Neural cell (in vitro differentiated cells): ENCODE measurements around the gene HSP90AA1. TPM values are rescaled to one million over a fixed set of nuclear protein-coding genes. Genes with fewer than 3 reads are reported as not detected.
A peak's percentile ranks its signal among the peaks of the same experiment; 100 is the strongest.

Experiments used
- H2AFZ ChIP-seq: fragments of 200-600, 300-800 bp; sonication (generic), shearing (Covaris generic); 2 replicates; pipeline ENCODE4 v1.6.0; 2014; ENCODE audit warnings: low read depth, mild to moderate bottlenecking, antibody characterized with exemption, low read length, moderate library complexity
- H3F3A ChIP-seq: fragments of 200-600 bp; shearing (Covaris generic); 2 replicates; pipeline ENCODE4 v1.6.1; 2016; ENCODE audit warnings: mild to moderate bottlenecking, moderate library complexity, mixed read lengths, antibody characterized with exemption, low read length; ENCODE audit not compliant: insufficient read depth, poor library complexity, severe bottlenecking
- H3K27ac ChIP-seq: fragments of 200-600, 300-800 bp; sonication (generic), shearing (Covaris generic); 2 replicates; pipeline ENCODE4 v1.5.1; 2014; ENCODE audit warnings: mild to moderate bottlenecking, low read length, moderate library complexity
- H3K27me3 ChIP-seq: fragments of 300-800, 200-600 bp; sonication (generic), shearing (Covaris generic); 2 replicates; pipeline ENCODE4 v1.6.0; 2014; ENCODE audit warnings: mild to moderate bottlenecking, low read depth, low read length, moderate library complexity; ENCODE audit not compliant: insufficient read depth
- H3K36me3 ChIP-seq: fragments of 300-800, 200-600 bp; sonication (generic), shearing (Covaris generic); 2 replicates; pipeline ENCODE4 v1.5.1; 2014; ENCODE audit warnings: mild to moderate bottlenecking, antibody characterized with exemption, low read length, moderate library complexity; ENCODE audit not compliant: insufficient read depth
- H3K4me2 ChIP-seq: fragments of 300-800, 200-600 bp; sonication (generic), shearing (Covaris generic); 2 replicates; pipeline ENCODE4 v1.6.0; 2014; ENCODE audit warnings: mild to moderate bottlenecking, low read length
- H3K4me3 ChIP-seq: fragments of 300-800, 200-600 bp; sonication (generic), shearing (Covaris generic); 2 replicates; pipeline ENCODE4 v1.5.1; 2014; ENCODE audit warnings: mild to moderate bottlenecking, low read length, moderate library complexity
- H3K79me2 ChIP-seq: fragments of 200-600 bp; shearing (Covaris generic); replicated peaks from 2 replicates; pipeline ENCODE4 v1.6.0; 2014; ENCODE audit warnings: mild to moderate bottlenecking, low read length, moderate library complexity; ENCODE audit not compliant: insufficient read depth
- H3K9ac ChIP-seq: fragments of 300-800, 200-600 bp; sonication (generic), shearing (Covaris generic); 2 replicates; pipeline ENCODE4 v1.6.1; 2016; ENCODE audit warnings: mild to moderate bottlenecking, low read length, mixed read lengths
- H3K9me2 ChIP-seq: fragments of 200-600 bp; shearing (Covaris generic); 2 replicates; pipeline ENCODE4 v1.6.1; 2016; ENCODE audit warnings: mild to moderate bottlenecking, low read length, mixed read lengths; ENCODE audit not compliant: insufficient read depth
- H3K9me3 ChIP-seq: fragments of 200-600, 300-800 bp; sonication (generic), shearing (Covaris generic); 2 replicates; pipeline ENCODE4 v1.6.1; 2016; ENCODE audit warnings: mild to moderate bottlenecking, mixed run types, low read length, moderate library complexity, mixed read lengths
- H4K20me1 ChIP-seq: fragments of 200-600 bp; shearing (Covaris generic); 2 replicates; pipeline ENCODE4 v1.6.1; 2016; ENCODE audit warnings: mild to moderate bottlenecking, mixed run types; ENCODE audit not compliant: insufficient read depth
- CTCF ChIP-seq: fragments of 450-650 bp; IDR thresholded peaks from 2 replicates; pipeline ENCODE4 v1.5.1; 2014; ENCODE audit warnings: antibody characterized with exemption, mild to moderate bottlenecking, moderate library complexity; ENCODE audit not compliant: poor library complexity, severe bottlenecking
- EP300 ChIP-seq: fragments of 450-650 bp; conservative IDR thresholded peaks from 2 replicates; pipeline ENCODE4 v1.6.1; 2014; ENCODE audit warnings: antibody characterized with exemption, mild to moderate bottlenecking, moderate library complexity; ENCODE audit not compliant: poor library complexity, severe bottlenecking
- EZH2 ChIP-seq: fragments of 200-600, 300-800 bp; shearing (Covaris generic), sonication (generic); IDR thresholded peaks from 2 replicates; pipeline ENCODE4 v1.6.1; 2014; ENCODE audit warnings: antibody characterized with exemption, low read length, borderline replicate concordance, mild to moderate bottlenecking; ENCODE audit not compliant: insufficient read depth, poor library complexity, severe bottlenecking
- MXI1 ChIP-seq: fragments of 450-650 bp; conservative IDR thresholded peaks from 2 replicates; pipeline ENCODE4 v1.6.1; 2014; ENCODE audit warnings: antibody characterized with exemption, mild to moderate bottlenecking; ENCODE audit not compliant: poor library complexity, severe bottlenecking
- POLR2AphosphoS5 ChIP-seq: IDR thresholded peaks from 2 replicates; pipeline ENCODE4 v1.6.1; 2012
- RAD21 ChIP-seq: fragments of 450-650 bp; conservative IDR thresholded peaks from 2 replicates; pipeline ENCODE4 v1.6.1; 2014; ENCODE audit warnings: antibody characterized with exemption, mild to moderate bottlenecking, moderate library complexity
- REST ChIP-seq: IDR thresholded peaks from 2 replicates; pipeline ENCODE4 v1.6.1; 2012; ENCODE audit warnings: borderline replicate concordance
- SMC3 ChIP-seq: fragments of 450-650 bp; conservative IDR thresholded peaks from 2 replicates; pipeline ENCODE4 v1.6.1; 2014; ENCODE audit warnings: antibody characterized with exemption, mild to moderate bottlenecking, moderate library complexity; ENCODE audit not compliant: poor library complexity
- TAF1 ChIP-seq: IDR thresholded peaks from 2 replicates; pipeline ENCODE4 v1.6.1; 2012; ENCODE audit warnings: low read depth
- polyA plus RNA-seq: library from polyadenylated mRNA; depleted of rRNA; stranded (reverse); fragments of >200 nt; gene quantifications from 2 replicates; pipeline ENCODE4 v1.2.3, GENCODE V29; 2014

The HSP90AA1 gene
- polyA plus RNA-seq, 1 donor from 2014 or later: 206 TPM

DNA sequence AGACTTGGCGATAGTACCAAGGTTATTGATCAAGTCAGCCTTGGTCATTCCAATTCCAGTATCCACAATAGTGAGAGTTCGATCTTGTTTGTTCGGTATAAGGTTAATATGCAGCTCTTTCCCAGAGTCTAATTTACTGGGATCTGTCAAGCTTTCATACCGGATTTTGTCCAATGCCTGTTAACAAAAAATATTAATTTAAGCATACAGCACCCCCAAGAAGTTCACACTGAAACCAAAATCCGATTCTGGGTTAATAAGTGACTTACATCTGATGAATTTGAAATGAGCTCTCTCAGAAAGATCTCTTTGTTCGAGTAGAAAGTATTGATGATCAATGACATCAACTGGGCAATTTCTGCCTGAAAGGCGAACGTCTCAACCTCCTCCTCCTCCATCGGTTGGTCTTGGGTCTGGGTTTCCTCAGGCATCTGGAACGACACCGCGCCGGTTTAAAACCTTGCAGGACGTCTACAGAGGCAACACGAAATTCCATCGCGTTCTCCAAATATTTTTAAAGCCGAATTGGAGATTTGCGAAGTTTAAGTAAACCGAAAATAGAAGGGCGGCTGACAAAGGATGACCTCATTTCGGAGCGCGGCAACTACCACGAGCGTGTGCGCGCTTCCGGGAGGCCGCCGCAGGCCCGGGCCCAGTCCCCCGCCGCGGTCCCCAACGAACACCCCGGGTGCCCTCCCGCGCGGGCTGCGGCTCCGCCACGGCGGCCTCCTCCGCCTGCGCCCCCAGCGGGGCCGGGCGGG, 716 bp downstream of the HSP90AA1 start:
- H3K4me2 ChIP-seq: peak overlapping the region; percentile 87
- TF ChIP-seq REST (no peak), MXI1 (peak; percentile 3)
- peak overlapping the region; percentile 98 for H3K9ac ChIP-seq
- no peaks in the 10 kb centered on the region for H3F3A ChIP-seq
- peak overlapping the region; percentile 83 for H3K4me3 ChIP-seq
- H3K36me3 ChIP-seq: peaks cover 8% of the 10 kb centered on the region
- no peaks in the 10 kb centered on the region for H3K9me2 ChIP-seq
- H4K20me1 ChIP-seq: no peaks in the 10 kb centered on the region
- H3K9me3 ChIP-seq: no peaks in the 10 kb centered on the region
- peaks cover 22% of the 10 kb centered on the region for H3K79me2 ChIP-seq
- H2AFZ ChIP-seq: peak overlapping the region; percentile 27
- H3K27me3 ChIP-seq: no peaks in the 10 kb centered on the region
- H3K27ac ChIP-seq: peak overlapping the region; percentile 94

DNA sequence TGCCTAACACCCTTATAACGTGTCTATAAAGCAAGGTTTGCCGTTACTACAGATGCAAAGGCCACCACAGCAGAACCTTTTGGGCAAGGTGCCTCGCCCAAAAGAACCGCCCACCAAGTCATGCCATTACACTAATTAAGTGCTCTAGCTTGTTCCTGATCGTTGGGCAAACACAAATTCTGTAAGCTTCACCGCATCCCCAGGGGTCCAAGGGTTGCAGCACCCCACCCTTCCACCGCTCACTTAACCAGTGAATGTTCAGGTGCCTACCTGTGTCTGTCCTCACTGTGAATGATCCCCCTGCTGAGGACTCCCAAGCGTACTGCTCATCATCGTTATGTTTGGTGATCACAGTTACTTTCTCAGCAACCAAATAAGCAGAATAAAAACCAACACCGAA, 1.4 kb downstream of the HSP90AA1 start:
- Histone ChIP-seq H3K79me2 (peaks cover 22% of the 10 kb centered on the region), H3K27me3 (no peaks in the 10 kb centered on the region), H3K27ac (peak overlapping the region; percentile 94), H3F3A (no peaks in the 10 kb centered on the region), H3K36me3 (peaks cover 8% of the 10 kb centered on the region), H3K9me2 (no peaks in the 10 kb centered on the region), H3K4me2 (peak overlapping the region; percentile 87), H3K9ac (peak overlapping the region; percentile 98), H4K20me1 (no peaks in the 10 kb centered on the region), H3K4me3 (peak overlapping the region; percentile 83), H3K9me3 (no peaks in the 10 kb centered on the region), H2AFZ (no peak overlapping the region)
- TF ChIP-seq REST (no peak), RAD21 (no peak), SMC3 (no peak), MXI1 (no peak), POLR2AphosphoS5 (no peak), TAF1 (no peak), EZH2 (no peak), EP300 (no peak), CTCF (no peak)
